Measurements from ENCODE around the gene PBX4.

DNA sequence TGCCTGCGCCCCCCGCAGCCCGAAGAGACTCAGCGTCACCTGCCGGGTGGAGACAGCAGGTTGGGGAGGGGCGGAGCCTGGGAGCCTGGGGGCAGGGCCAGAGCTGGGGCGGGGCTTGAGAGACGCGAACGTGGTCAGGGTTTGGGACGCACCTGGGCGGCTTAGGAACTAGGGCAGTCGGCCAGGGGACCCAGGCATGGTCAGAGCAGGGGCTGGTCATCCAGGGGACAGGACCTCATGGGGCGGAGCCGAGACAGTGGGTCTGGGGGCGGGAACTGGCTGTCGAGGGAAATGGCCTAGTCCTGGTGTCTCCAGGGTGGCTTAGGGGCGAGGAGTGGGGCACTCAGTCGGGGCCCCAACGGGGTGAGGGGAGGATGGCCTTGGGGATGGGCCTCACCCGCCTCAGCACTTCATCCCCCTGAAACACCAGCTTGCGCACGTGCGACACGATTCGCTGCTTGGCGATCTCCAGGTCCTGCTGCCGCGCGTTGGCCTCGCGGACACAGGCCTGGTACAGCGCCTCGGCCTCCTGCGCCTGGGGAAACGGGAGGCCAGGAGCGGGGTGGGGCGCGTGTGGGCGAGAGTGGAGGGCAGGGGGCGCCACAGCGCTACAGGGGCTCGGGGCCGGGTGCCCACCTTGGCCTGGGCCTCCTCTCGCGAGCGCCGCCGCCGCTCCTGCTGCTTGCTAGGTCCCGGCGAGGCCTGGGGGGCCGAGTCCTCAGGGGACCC is 19.2 kb upstream of the PBX4 start:
- TF ChIP-seq CTCF (IDR thresholded peaks at IDR 0.05; ENCODE audit: insufficient read depth, low read length): no peak
- no peak for TF ChIP-seq REST (IDR thresholded peaks at IDR 0.05; ENCODE audit: insufficient replicate concordance, low read depth)
